Fibroblast of the conjunctiva (primary cell): Measurements from ENCODE around the gene THSD7B.

Experiments
- DNase-seq: peaks from one replicate; pipeline ENCODE4 v3.0.0-alpha.2; 2010; ENCODE audit warnings: low read depth

Gene THSD7B

GRCh38 chr2:136801661-136802060 lies 36.3 kb downstream of the THSD7B start:
- DNase-seq = no peak

- no peak for DNase-seq
These were observed 44.7 kb downstream of the THSD7B start for GRCh38 chr2:136809998-136810397.

GRCh38 chr2:136818839-136819238 lies 53.5 kb downstream of the THSD7B start:
- DNase-seq = no peak

- DNase-seq = no peak
These were observed 57.9 kb downstream of the THSD7B start for GRCh38 chr2:136823291-136823690.

GRCh38 chr2:136828162-136828561 lies 62.8 kb downstream of the THSD7B start:
- no peak for DNase-seq

GRCh38 chr2:136828774-136829173 lies 63.4 kb downstream of the THSD7B start:
- DNase-seq = no peak

- no peak for DNase-seq
These were observed 79.2 kb downstream of the THSD7B start for GRCh38 chr2:136844546-136844945.

- DNase-seq = no peak
These were observed 93.3 kb downstream of the THSD7B start for GRCh38 chr2:136858656-136859055.

- DNase-seq = no peak
These were observed 95.2 kb downstream of the THSD7B start for GRCh38 chr2:136860443-136860958.

GRCh38 chr2:136863468-136863867 lies 98.1 kb downstream of the THSD7B start:
- DNase-seq = no peak

- DNase-seq = no peak
These were observed 98.5 kb downstream of the THSD7B start for GRCh38 chr2:136863874-136864273.

- no peak for DNase-seq
These were observed 106.1 kb downstream of the THSD7B start for GRCh38 chr2:136871424-136871823.

- no peak for DNase-seq
These were observed 108.9 kb downstream of the THSD7B start for GRCh38 chr2:136874258-136874657.

GRCh38 chr2:136891100-136891499 lies 125.8 kb downstream of the THSD7B start:
- no peak for DNase-seq

GRCh38 chr2:136894007-136894634 lies 128.8 kb downstream of the THSD7B start:
- no peak for DNase-seq

- DNase-seq = no peak
These were observed 136.4 kb downstream of the THSD7B start for GRCh38 chr2:136901732-136902131.

GRCh38 chr2:136905779-136906178 lies 140.4 kb downstream of the THSD7B start:
- no peak for DNase-seq

- DNase-seq = no peak
These were observed 144.4 kb downstream of the THSD7B start for GRCh38 chr2:136909777-136910176.

GRCh38 chr2:136916131-136916530 lies 150.8 kb downstream of the THSD7B start:
- DNase-seq = no peak

GRCh38 chr2:136917411-136917881 lies 152.1 kb downstream of the THSD7B start:
- DNase-seq = no peak

- DNase-seq = no peak
These were observed 154.3 kb downstream of the THSD7B start for GRCh38 chr2:136919682-136920081.

GRCh38 chr2:136920652-136921333 lies 155.4 kb downstream of the THSD7B start:
- no peak for DNase-seq

- no peak for DNase-seq
These were observed 161.8 kb downstream of the THSD7B start for GRCh38 chr2:136927156-136927555.

GRCh38 chr2:136929531-136929930 lies 164.2 kb downstream of the THSD7B start:
- DNase-seq = no peak
